Muscle layer of colon (tissue), 2 donors: ENCODE results near the gene LRRC8B.
"Not testable (repeated sequence)": the region's sequence is repeated elsewhere in the genome, so short reads cannot be mapped to it uniquely, and the experiment has no call there.

Experiments
- H3K27ac ChIP-seq: one replicate; pipeline ENCODE4 v1.7.0; 2013; ENCODE audit warnings: low read depth, mild to moderate bottlenecking, low read length, moderate library complexity
- H3K27me3 ChIP-seq, 2 donors: one replicate each; pipeline ENCODE4 v1.7.0; 2013; ENCODE audit warnings: low read length in 2 of 2, mild to moderate bottlenecking in 2 of 2; ENCODE audit not compliant: insufficient read depth in 2 of 2, control insufficient read depth in 1 of 2
- H3K36me3 ChIP-seq: one replicate; pipeline ENCODE4 v1.7.0; 2013; ENCODE audit warnings: mild to moderate bottlenecking, low read length; ENCODE audit not compliant: insufficient read depth
- H3K4me1 ChIP-seq: one replicate; pipeline ENCODE4 v1.7.0; 2013; ENCODE audit warnings: mild to moderate bottlenecking, low read length; ENCODE audit not compliant: insufficient read depth
- H3K4me3 ChIP-seq, 2 donors: one replicate each; pipeline ENCODE4 v1.7.0; 2013; ENCODE audit warnings: low read length in 2 of 2, low read depth in 1 of 2, mild to moderate bottlenecking in 1 of 2, moderate library complexity in 1 of 2
- H3K9ac ChIP-seq: one replicate; pipeline ENCODE4 v1.7.0; 2013; ENCODE audit warnings: low read length
- H3K9me3 ChIP-seq: one replicate; pipeline ENCODE4 v1.7.0; 2013; ENCODE audit warnings: mild to moderate bottlenecking, low read length
- donor health status: abdominal sarcoma.
- donor health status: Adenocarcinoma of cecum.

LRRC8B gene

DNA sequence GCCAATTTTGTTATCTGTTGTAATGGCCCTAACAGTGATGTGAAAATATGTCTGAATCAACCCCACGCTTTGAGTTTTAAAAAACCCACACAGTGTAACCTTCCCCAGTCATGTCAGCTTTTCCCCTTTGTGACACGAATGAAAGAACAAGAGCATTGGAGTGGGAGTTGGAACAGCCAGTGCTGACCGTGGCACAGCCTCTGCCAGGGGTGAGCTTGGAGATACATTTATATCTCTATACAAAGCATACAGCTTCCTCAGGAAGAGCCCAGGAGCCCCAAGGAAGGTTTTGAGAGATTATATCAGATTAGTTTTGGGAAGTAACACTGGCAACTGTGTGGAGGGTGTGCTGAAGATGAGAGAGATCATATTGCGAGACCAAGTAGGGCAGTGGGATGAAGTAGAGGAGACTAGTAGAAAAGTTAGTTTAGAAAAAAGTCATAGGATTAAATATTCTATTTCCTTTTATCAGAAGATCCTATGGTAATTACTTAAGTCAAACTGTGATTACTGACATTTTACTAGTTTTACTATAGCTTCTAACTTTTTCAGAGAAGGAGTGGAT is 15.9 kb downstream of the LRRC8B start:
- Histone ChIP-seq H3K9me3 (no peaks in the 10 kb centered on the region), H3K27me3 (no peaks in the 10 kb centered on the region), H3K4me3 (no peak overlapping the region), H3K9ac (no peak overlapping the region), H3K36me3 (no peaks in the 10 kb centered on the region), H3K4me1 (no peaks in the 10 kb centered on the region), H3K27ac (no peak overlapping the region)

DNA sequence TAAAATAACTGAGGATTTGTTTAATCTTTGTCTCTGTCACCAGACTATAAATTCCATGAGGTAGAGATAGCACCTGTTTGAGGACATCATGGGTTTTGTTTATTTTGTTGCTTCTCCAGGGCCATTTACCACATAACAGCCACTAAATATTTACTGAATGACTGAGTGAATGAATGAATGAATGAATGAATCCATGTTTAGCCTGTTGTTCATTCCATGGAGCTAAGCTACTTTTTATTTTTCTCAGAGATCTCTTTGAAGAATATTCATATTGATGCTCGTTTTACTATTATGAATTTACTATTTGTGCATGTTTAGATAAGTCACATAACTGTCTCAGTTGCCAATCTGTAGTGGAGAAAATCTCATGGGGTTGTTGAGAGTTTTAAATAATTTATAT is 17.7 kb downstream of the LRRC8B start:
- no peak overlapping the region for H3K27ac ChIP-seq
- no peaks in the 10 kb centered on the region for H3K4me1 ChIP-seq
- no peak overlapping the region for H3K4me3 ChIP-seq
- no peak overlapping the region for H3K9ac ChIP-seq
- no peaks in the 10 kb centered on the region for H3K36me3 ChIP-seq
- H3K9me3 ChIP-seq, result no peaks in the 10 kb centered on the region
- no peaks in the 10 kb centered on the region for H3K27me3 ChIP-seq

DNA sequence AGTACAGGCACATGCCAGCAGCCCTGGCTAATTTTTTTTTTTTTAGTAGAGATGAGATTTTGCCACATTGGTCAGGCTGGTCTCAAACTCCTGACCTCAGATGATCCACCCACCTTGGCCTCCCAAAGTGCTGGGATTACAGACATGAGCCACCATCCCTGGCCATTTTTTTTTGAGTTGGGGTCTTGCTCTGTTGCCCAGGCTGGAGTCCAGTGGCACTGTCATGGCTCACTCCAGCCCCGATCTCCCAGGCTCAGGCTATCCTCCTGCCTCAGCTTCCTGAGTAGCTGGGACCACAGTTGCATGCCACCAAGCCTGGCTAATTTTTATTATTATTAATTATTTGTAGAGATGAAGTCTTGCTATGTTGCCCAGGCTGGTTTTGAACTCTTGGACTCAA is 19.0 kb downstream of the LRRC8B start:
- not testable (repeated sequence) for H3K36me3 ChIP-seq, H3K27me3 ChIP-seq, H3K4me1 ChIP-seq, H3K9me3 ChIP-seq, H3K4me3 ChIP-seq, H3K9ac ChIP-seq, H3K27ac ChIP-seq

DNA sequence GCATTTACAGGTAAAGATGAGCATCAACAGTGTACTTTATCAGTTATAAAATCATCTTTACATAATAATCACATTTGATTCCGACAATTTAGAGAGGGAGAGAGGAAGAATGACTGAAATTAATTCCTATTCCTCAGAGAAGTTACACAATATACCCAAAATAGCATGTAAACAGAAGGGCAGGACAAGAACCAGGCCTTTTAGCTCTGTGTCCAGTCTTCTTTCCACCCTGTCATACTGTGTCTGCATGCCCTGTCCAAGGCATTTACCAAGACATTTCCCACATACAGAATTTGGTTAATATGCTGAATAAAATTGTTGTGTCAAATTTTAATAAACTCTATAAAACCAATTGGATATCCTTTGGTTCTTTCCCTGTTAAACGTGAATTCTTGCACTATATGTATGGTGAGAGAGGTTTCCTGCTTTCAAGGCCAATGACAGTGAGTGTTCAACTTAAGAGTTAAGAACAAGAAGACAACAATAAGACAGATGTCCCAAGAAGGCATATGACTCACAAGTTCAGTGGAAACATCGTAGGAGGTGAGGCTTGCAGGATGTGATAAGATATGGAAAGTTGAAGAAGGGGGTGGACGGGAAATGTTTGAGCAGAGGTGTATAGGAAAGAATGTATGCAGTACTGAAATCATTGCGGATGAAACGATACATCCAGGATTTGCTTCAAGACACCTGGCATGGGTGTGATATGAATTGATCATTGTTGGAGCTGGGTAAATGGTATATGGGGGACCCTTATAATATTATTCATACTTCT is 20.8 kb downstream of the LRRC8B start:
- no peaks in the 10 kb centered on the region for H3K36me3 ChIP-seq
- H3K9ac ChIP-seq, result no peak overlapping the region
- no peak overlapping the region for H3K4me3 ChIP-seq
- H3K27me3 ChIP-seq, result no peaks in the 10 kb centered on the region
- no peak overlapping the region for H3K27ac ChIP-seq
- no peaks in the 10 kb centered on the region for H3K9me3 ChIP-seq
- H3K4me1 ChIP-seq, result no peaks in the 10 kb centered on the region

DNA sequence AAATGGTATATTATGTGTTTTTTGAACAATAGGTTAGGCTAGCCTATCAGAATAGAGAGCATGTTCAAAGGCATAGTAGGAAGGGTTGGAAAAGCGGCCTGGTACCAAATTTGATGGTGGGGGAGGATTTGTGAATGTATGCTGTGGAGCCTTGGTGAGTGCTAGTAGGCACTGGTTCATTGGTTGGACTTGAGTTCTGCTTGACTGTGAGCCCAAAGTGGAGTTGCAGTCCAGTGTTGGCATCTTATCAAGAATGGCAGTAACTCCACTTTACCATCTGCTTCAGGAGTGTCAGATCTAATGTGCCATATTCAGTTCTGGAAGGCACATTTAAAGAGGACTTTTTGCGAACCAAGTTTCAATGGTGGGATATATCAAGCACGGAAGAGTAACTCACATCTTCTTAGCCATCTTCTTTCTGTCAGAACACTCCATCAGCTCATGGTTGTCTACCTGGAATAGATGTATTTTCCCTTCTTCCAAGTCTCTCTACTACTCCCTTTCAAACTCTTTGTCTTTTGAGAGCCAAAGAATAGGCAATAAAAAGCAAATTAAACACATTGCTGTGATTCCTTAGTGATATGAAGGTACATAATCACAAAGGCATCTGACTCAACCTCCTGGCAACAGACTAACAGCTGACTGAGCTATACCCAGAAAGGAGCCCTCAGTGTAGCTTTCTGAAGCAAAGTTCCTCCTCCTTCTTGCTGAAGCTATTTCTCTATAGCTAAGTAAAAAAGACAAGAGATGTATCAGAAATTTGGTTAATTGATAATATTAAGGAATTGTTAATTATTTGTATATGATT is 21.7 kb downstream of the LRRC8B start:
- Histone ChIP-seq H3K27ac (no peak overlapping the region), H3K4me1 (no peaks in the 10 kb centered on the region), H3K4me3 (no peak overlapping the region), H3K9me3 (no peaks in the 10 kb centered on the region), H3K27me3 (no peaks in the 10 kb centered on the region), H3K36me3 (no peaks in the 10 kb centered on the region), H3K9ac (no peak overlapping the region)

DNA sequence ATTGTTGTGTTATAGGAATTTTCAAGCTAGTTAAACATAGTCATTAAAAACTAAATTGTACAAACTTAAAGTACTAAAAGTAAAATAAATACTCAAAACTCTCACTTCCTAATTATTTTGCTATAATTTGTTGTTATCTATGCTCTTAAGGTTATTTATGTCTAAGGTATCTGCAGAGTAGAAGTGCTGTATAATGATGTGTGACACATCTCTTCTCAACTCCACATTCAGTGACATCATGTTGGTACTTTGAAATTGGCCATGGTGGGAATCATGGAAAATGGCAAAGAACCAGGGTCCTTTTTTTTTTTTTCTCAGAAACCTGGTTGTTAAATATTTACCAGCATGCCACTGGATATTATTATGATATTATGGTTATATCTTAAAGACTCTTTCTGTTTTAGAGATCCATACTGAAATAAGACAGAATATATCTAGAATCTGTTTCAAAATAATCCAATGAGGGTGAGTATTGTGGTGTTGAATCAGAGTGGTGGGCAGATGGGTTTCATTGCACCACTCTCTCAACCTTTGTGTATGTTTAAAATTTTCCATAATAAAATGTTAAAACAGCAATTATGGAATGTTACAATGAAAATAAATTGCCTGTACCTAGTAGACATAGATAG is 22.4 kb downstream of the LRRC8B start:
- no peak overlapping the region for H3K9ac ChIP-seq
- H3K4me3 ChIP-seq, result no peak overlapping the region
- no peaks in the 10 kb centered on the region for H3K27me3 ChIP-seq
- no peaks in the 10 kb centered on the region for H3K36me3 ChIP-seq
- H3K27ac ChIP-seq, result no peak overlapping the region
- no peaks in the 10 kb centered on the region for H3K4me1 ChIP-seq
- no peaks in the 10 kb centered on the region for H3K9me3 ChIP-seq

DNA sequence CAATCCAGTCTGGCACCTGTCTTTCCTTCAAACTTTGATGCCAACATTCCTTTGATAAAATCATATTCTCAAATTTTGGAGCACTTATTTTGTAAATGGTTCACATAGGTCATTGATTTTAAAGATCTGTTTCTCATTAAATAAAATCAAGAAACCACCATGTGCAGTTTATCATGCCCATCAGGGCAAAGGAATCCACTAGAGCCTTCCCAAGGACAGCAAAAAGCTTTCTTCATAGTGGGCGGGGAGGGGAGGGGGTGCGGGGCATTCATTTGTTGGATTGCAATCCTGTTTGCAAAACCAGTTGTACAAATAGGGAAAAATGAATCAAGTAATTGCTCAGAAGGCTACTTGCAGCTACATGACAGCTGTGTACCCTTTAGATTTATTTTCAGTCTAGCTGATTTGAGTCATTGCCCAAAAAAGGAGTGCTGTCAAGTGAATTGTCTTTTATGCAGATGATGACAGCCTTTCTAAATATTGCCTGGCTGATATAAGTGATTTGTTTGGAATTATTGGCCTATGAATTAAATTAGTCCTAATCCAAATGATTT is 23.0 kb downstream of the LRRC8B start:
- Histone ChIP-seq H3K9ac (no peak overlapping the region), H3K4me1 (no peaks in the 10 kb centered on the region), H3K27me3 (no peaks in the 10 kb centered on the region), H3K4me3 (no peak overlapping the region), H3K36me3 (no peaks in the 10 kb centered on the region), H3K9me3 (no peaks in the 10 kb centered on the region), H3K27ac (no peak overlapping the region)

DNA sequence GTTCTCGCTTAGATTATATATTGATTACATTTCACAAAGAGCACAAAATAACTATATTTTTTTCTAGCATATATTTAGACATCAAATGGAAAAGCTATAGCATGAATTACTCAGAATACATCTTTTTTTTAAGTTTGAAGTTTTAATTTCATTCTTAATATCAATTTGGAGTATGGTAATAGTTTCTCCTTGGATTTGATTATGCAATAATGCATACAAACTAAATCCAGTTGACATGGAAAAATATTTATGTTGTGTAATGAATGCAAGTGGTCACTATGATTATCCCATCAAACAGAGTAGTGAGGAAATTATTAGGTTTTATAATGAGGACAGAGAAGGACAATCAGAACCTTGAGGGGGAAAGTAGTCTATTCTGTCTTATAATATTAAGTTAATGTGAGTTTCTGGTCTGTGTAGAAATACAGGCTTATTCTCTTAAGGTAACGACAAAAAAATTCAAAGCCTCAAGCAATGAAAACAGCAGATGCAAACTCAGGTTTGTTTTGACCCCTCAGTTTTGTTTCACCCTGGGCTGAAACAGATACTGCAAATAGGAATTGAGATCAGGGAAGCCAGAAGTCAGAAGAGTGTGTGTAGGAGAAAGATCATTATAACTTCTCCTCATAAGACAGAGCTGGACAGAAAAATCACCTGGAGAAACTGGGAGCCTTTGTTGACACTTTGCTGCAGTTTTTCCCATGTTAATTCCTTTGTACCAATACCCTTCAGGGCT is 23.7 kb downstream of the LRRC8B start:
- Histone ChIP-seq H3K36me3 (no peaks in the 10 kb centered on the region), H3K27me3 (no peaks in the 10 kb centered on the region), H3K9me3 (no peaks in the 10 kb centered on the region), H3K4me3 (no peak overlapping the region), H3K4me1 (no peaks in the 10 kb centered on the region), H3K27ac (no peak overlapping the region), H3K9ac (no peak overlapping the region)

DNA sequence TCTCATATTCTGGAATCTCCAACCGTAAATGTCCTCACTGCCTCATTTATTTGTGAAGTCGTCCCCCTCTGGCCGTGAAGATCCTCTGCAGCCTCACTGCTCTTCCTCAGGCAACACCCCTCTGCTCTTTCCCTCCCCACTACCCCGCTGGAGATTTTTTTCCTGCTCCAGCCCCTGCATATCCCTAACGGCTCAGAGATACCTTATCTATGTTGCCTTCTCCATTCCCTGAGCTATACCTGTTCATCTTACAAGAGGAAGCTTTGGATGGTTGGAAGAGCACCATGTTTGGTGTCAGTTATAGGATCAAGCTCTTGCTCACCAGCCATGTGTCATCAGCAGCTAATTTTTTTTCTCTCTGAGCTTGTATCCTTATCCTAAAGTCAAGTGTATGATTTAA is 26.4 kb downstream of the LRRC8B start:
- Histone ChIP-seq H3K27me3 (no peaks in the 10 kb centered on the region), H3K9ac (no peak overlapping the region), H3K4me1 (no peaks in the 10 kb centered on the region), H3K27ac (no peak overlapping the region), H3K9me3 (no peaks in the 10 kb centered on the region), H3K4me3 (no peak overlapping the region), H3K36me3 (no peaks in the 10 kb centered on the region)

DNA sequence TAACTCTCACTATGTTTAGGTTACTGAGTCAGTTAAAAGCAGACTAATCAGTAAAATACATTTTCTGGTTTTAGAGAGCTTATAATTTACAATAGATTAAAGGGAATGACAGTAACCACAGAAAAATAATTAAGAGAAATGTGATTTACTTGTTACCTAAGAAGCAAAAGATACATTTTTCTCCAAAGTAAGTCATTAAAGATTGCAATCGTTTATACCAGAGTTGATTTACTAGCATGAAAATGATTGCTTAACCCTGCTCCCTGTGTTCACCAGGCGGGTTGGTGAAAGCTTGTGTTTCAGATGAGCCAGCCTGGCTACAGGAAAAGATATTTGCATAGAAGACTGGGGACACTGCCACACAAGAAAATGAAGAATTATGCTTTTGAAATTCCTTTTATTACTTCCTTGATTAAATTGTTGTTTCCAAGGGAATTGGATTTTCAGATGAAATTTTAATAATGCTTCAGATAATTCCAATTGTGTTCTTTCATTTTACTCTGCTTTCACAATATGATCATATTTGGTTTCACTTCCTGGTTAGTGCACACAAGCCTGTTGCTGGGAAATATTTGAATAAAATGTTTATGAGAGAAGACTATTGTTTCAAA is 27.9 kb downstream of the LRRC8B start:
- Histone ChIP-seq H3K4me1 (no peaks in the 10 kb centered on the region), H3K4me3 (no peak overlapping the region), H3K9me3 (no peaks in the 10 kb centered on the region), H3K36me3 (no peaks in the 10 kb centered on the region), H3K27ac (peak overlapping the region; percentile 58), H3K27me3 (no peaks in the 10 kb centered on the region), H3K9ac (no peak overlapping the region)
